ENCODE data around the gene SLC49A4.

DNA sequence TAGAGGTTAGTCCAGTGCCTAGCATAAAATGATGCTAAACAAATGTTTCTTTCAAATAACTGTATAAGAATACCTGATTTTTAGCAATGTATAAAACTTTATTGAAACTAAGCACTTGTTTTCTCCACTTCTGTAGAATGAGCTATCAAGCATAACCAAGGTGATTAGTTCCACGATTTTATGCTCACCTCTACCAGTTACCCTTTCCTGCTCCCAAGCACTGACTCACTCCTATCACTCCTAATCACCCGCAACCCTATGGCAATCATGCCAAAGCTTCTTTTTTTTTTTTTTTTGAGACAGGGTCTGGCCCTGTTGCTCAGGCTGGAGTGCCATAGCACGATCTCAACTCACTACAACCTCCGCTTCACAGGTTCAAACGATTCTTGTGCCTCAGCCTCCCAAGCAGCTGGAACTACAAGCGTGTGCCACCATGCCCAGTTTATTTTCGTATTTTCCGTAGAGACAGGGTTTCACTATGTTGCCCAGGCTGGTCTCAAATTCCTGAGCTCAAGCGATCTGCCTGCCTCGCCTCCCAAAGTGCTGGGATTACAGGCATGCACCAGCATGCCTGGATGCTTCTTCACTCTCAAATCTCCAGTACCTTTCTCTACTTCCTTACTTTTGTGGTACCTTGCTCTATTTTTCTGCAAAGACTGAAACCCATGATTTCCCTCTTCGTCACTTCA is 5.1 kb upstream of the SLC49A4 start:
- TF ChIP-seq JUN (CRISPR knock-in tag; IDR thresholded peaks at IDR 0.05) (no peak), TFE3 (CRISPR knock-in tag; IDR thresholded peaks at IDR 0.05) (no peak), ZNF530 (CRISPR knock-in tag; IDR thresholded peaks at IDR 0.05; ENCODE audit: low read depth) (no peak), SP1 (IDR thresholded peaks at IDR 0.05) (no peak), SP1 (CRISPR knock-in tag; IDR thresholded peaks at IDR 0.05) (no peak), ZBTB21 (CRISPR knock-in tag; IDR thresholded peaks at IDR 0.05) (no peak), ETS1 (CRISPR knock-in tag; IDR thresholded peaks at IDR 0.05) (no peak), HNF1B (CRISPR knock-in tag; IDR thresholded peaks at IDR 0.05) (no peak), POLR2A (IDR thresholded peaks at IDR 0.05; ENCODE audit: insufficient read depth in 1 of 2, low read depth in 2 of 2, low read length in 2 of 2) (no peak), ZNF562 (CRISPR knock-in tag; IDR thresholded peaks at IDR 0.05; ENCODE audit: borderline replicate concordance) (no peak), PHF8 (CRISPR knock-in tag; IDR thresholded peaks at IDR 0.05) (no peak), ZNF251 (CRISPR knock-in tag; IDR thresholded peaks at IDR 0.05) (no peak)
- TF ChIP-seq, protein P1, sequence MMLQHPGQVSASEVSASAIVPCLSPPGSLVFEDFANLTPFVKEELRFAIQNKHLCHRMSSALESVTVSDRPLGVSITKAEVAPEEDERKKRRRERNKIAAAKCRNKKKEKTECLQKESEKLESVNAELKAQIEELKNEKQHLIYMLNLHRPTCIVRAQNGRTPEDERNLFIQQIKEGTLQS (CRISPR knock-in tag; IDR thresholded peaks at IDR 0.05), result no peak

Measured in HepG2 (cell line).